GM18907 (cell line): ENCODE data around the gene PADI4.
"Not testable (repeated sequence)": the region's sequence is repeated elsewhere in the genome, so short reads cannot be mapped to it uniquely, and the experiment has no call there.

ENCODE experiments used
- ATAC-seq: cut with Tn5 transposase; IDR thresholded peaks from one replicate; pipeline ENCODE4 v1.9.1; 2021; ENCODE audit warnings: mild to moderate bottlenecking, moderate library complexity; ENCODE audit not compliant: unreplicated experiment

Gene PADI4

GRCh38 chr1:17375651-17376050 lies 67.7 kb downstream of the PADI4 start:
- ATAC-seq, result no peak

- ATAC-seq, result no peak
Measured at GRCh38 chr1:17377325-17377953, 69.4 kb downstream of the PADI4 start.

GRCh38 chr1:17381161-17381560 lies 73.2 kb downstream of the PADI4 start:
- ATAC-seq, result no peak

- ATAC-seq, result no peak
Measured at GRCh38 chr1:17392199-17392740, 84.3 kb downstream of the PADI4 start.

GRCh38 chr1:17393230-17393629 lies 85.2 kb downstream of the PADI4 start:
- no peak for ATAC-seq

- no peak for ATAC-seq
Measured at GRCh38 chr1:17397910-17398695, 90.1 kb downstream of the PADI4 start.

GRCh38 chr1:17400725-17401341 lies 92.8 kb downstream of the PADI4 start:
- no peak for ATAC-seq

- no peak for ATAC-seq
Measured at GRCh38 chr1:17401841-17402240, 93.8 kb downstream of the PADI4 start.

GRCh38 chr1:17403081-17403480 lies 95.1 kb downstream of the PADI4 start:
- no peak for ATAC-seq

- no peak for ATAC-seq
Measured at GRCh38 chr1:17404034-17404684, 96.2 kb downstream of the PADI4 start.

- no peak for ATAC-seq
Measured at GRCh38 chr1:17404820-17405219, 96.8 kb downstream of the PADI4 start.

GRCh38 chr1:17405898-17406759 lies 98.1 kb downstream of the PADI4 start:
- no peak for ATAC-seq

GRCh38 chr1:17406760-17407475 lies 98.9 kb downstream of the PADI4 start:
- ATAC-seq, result not testable (repeated sequence)

- not testable (repeated sequence) for ATAC-seq
Measured at GRCh38 chr1:17407786-17408514, 100.0 kb downstream of the PADI4 start.

- ATAC-seq, result no peak
Measured at GRCh38 chr1:17409391-17409811, 101.4 kb downstream of the PADI4 start.

GRCh38 chr1:17412093-17412870 lies 104.3 kb downstream of the PADI4 start:
- no peak for ATAC-seq
